Endothelial cell of umbilical vein (primary cell): ENCODE measurements around the gene CABLES1. TPM values are rescaled to one million over a fixed set of nuclear protein-coding genes. Genes with fewer than 3 reads are reported as not detected.

Experiments used
- BruUV-seq: library from RNA; stranded (reverse); fragments of 400-500 nt; replicated peaks from 2 replicates; lab custom pipeline; 2021; lab: Mats Ljungman, UMichigan
- CTCF ChIA-PET: fragments of 300-600, 350-600 bp; sonication (Branson Sonifier 250); formaldehyde crosslinking; loops from one replicate; lab custom pipeline; 2021; ENCODE audit warnings: antibody characterized with exemption, inconsistent platforms; lab: Charles Lee
- POLR2A ChIA-PET: fragments of 300-600, 350-600 bp; sonication (Branson Sonifier 250); formaldehyde crosslinking; loops from one replicate; lab custom pipeline; 2021; ENCODE audit warnings: antibody characterized with exemption, inconsistent platforms; lab: Charles Lee
- DNase-seq: peaks from one replicate; pipeline ENCODE4 v3.0.0-alpha.2; 2011; ENCODE audit warnings: low read depth, low spot score
- FAIRE-seq: peaks from 2 replicates; lab custom pipeline; 2011; peaks lifted over from hg19 to GRCh38; lab: Jason Lieb, UNC
- H2AFZ ChIP-seq: 2 replicates; pipeline ENCODE4 v1.6.0; 2012; ENCODE audit warnings: low read depth, low read length, control low read depth, inconsistent platforms
- H3K27ac ChIP-seq: 2 replicates; pipeline ENCODE4 v1.5.1; 2011; ENCODE audit warnings: low read depth, mild to moderate bottlenecking, control low read depth, low read length, moderate library complexity; ENCODE audit not compliant: insufficient read depth
- H3K27me3 ChIP-seq, 2 experiments: 2 replicates each; pipeline versions ENCODE4 v1.6.0 to v1.6.1; 2011; ENCODE audit warnings: low read length in 2 of 2, mixed read lengths in 1 of 2; ENCODE audit not compliant: control insufficient read depth in 2 of 2, insufficient read depth in 2 of 2
- H3K36me3 ChIP-seq, 2 experiments: 2 replicates in 1 of 2; 3 replicates in 1 of 2; pipeline ENCODE4 v1.5.1; 2011; ENCODE audit warnings: low read length in 2 of 2, mild to moderate bottlenecking in 1 of 2, moderate library complexity in 1 of 2; ENCODE audit not compliant: control insufficient read depth in 2 of 2, insufficient read depth in 2 of 2; ENCODE audit errors: extremely low read depth in 1 of 2
- H3K4me1 ChIP-seq: 3 replicates; pipeline ENCODE4 v1.5.1; 2011; ENCODE audit warnings: mild to moderate bottlenecking, low read length; ENCODE audit not compliant: control insufficient read depth, insufficient read depth; ENCODE audit errors: extremely low read depth
- H3K4me2 ChIP-seq: 2 replicates; pipeline ENCODE4 v1.6.1; 2011; ENCODE audit warnings: low read length, control low read depth, mixed read lengths; ENCODE audit not compliant: insufficient read depth
- H3K4me3 ChIP-seq, 3 experiments: fragments of 200-600 bp in 1 of 3; sonication (generic), shearing (Covaris generic) in 1 of 3; replicated peaks in 1 of 3; 2 replicates each; pipeline ENCODE4 v1.5.1; 2011 to 2016; ENCODE audit warnings: control low read depth in 3 of 3, low read length in 3 of 3, mild to moderate bottlenecking in 2 of 3, inconsistent platforms in 1 of 3, low read depth in 1 of 3, moderate library complexity in 1 of 3; ENCODE audit not compliant: insufficient read depth in 1 of 3
- H3K79me2 ChIP-seq: 2 replicates; pipeline ENCODE4 v1.6.0; 2012; ENCODE audit warnings: low read length, inconsistent platforms; ENCODE audit not compliant: control insufficient read depth, insufficient read depth
- H3K9ac ChIP-seq: replicated peaks from 2 replicates; pipeline ENCODE3; 2011; ENCODE audit warnings: low read length, control low read depth; ENCODE audit not compliant: insufficient read depth; ENCODE audit errors: extremely low read depth
- H3K9me1 ChIP-seq: replicated peaks from 3 replicates; pipeline ENCODE4 v1.6.0; 2011; ENCODE audit warnings: mild to moderate bottlenecking, low read length; ENCODE audit not compliant: control insufficient read depth, insufficient read depth; ENCODE audit errors: extremely low read depth
- H3K9me3 ChIP-seq: replicated peaks from 2 replicates; pipeline ENCODE4 v1.5.1; 2012; ENCODE audit warnings: low read length, inconsistent platforms; ENCODE audit not compliant: control insufficient read depth, insufficient read depth
- H4K20me1 ChIP-seq: replicated peaks from 2 replicates; pipeline ENCODE3; 2011; ENCODE audit warnings: mild to moderate bottlenecking, low read length; ENCODE audit not compliant: control insufficient read depth, insufficient read depth; ENCODE audit errors: extremely low read depth
- CTCF ChIP-seq, 2 donors: IDR thresholded peaks; 1 replicate in 1 of 2; 2 replicates in 1 of 2; pipeline ENCODE4 v1.5.1; 2011; ENCODE audit warnings: low read length in 2 of 2, mild to moderate bottlenecking in 2 of 2, moderate library complexity in 2 of 2, control low read depth in 1 of 2, inconsistent platforms in 1 of 2, low read depth in 1 of 2; ENCODE audit not compliant: insufficient read depth in 1 of 2; ENCODE audit errors: extremely low read depth in 1 of 2
- FOS ChIP-seq: IDR thresholded peaks from 2 replicates; pipeline ENCODE4 v1.6.1; 2011; ENCODE audit warnings: mild to moderate bottlenecking, low read length, moderate library complexity, borderline replicate concordance; ENCODE audit not compliant: insufficient read depth
- GATA2 ChIP-seq: IDR thresholded peaks from 2 replicates; pipeline ENCODE4 v1.7.0; 2011; ENCODE audit warnings: low read depth, mild to moderate bottlenecking, moderate library complexity, mixed read lengths, low read length; ENCODE audit not compliant: insufficient read length, insufficient read depth
- MAX ChIP-seq: IDR thresholded peaks from 2 replicates; pipeline ENCODE4 v1.6.1; 2011; ENCODE audit not compliant: insufficient read depth, insufficient read length
- MYC ChIP-seq: IDR thresholded peaks from one replicate; pipeline ENCODE4 v1.6.1; 2011; ENCODE audit warnings: mild to moderate bottlenecking, low read depth, low read length
- POLR2A ChIP-seq: IDR thresholded peaks from 2 replicates; pipeline ENCODE4 v1.6.1; 2012; ENCODE audit warnings: low read depth, mild to moderate bottlenecking, control low read depth, low read length
- dilution Hi-C: fragments of 300-500 bp; cut with MboI; formaldehyde crosslinking; loops from one replicate; pipeline ENCODE4 v1.15.0; 2019; ENCODE audit warnings: low sequenced_read_pairs; ENCODE audit not compliant: extremely low pct_ligation_motif_present
- intact Hi-C: fragments of 100-400 bp; cut with micrococcal nuclease; formaldehyde crosslinking; loops from one replicate; pipeline ENCODE4 v1.10.0; 2022
- polyA plus RNA-seq, 4 experiments: library from polyadenylated mRNA; depleted of rRNA in 3 of 4; stranded (reverse) in 3 of 4; unstranded in 1 of 4; fragments of >200 nt; gene quantifications; 2 replicates each; pipeline versions ENCODE4 v1.2.1 to v1.2.3, GENCODE V29; 2011 to 2012; ENCODE audit warnings: missing spikeins in 1 of 4
- total RNA-seq: library from RNA; stranded (reverse); gene quantifications from 2 replicates; pipeline ENCODE4 v1.2.3, GENCODE V29; 2021

CABLES1 gene
- total and polyA plus RNA-seq, 2 donors (not counting 3 experiments of a cell fraction or from before 2014, with no cell fraction given), result 40.2 to 71.1 TPM

- Histone ChIP-seq H3K4me2 (no peak overlapping the region), H3K9me3 (no peaks in the 10 kb centered on the region), H4K20me1 (no peaks in the 10 kb centered on the region), H2AFZ (no peak overlapping the region), H3K9me1 (no peaks in the 10 kb centered on the region), H3K9ac (no peak overlapping the region), H3K27ac (no peak overlapping the region), H3K36me3 (peaks cover 2 to 3% of the 10 kb centered on the region in 2 experiments), H3K27me3 (no peaks in the 10 kb centered on the region), H3K79me2 (peaks cover 73% of the 10 kb centered on the region), H3K4me1 (peaks cover 27% of the 10 kb centered on the region), H3K4me3 (no peak overlapping the region)
- ChIA-PET POLR2A (no interaction called here), CTCF (interaction anchor here (1.0 to 2.5 kb wide), 4 partner anchors 11 to 268 kb away, joined by 3 to 6 read pairs (median 4); no protein-coding TSS in a partner anchor)
- no TSS peak for BruUV-seq
- TF ChIP-seq MYC, result no peak
- TF ChIP-seq CTCF (IDR thresholded peaks at IDR 0.05; ENCODE audit: extremely low read depth in 1 of 2, insufficient read depth in 1 of 2, low read depth in 1 of 2, low read length in 2 of 2), result no peak
- TF ChIP-seq FOS, result no peak
- no peak for TF ChIP-seq MAX
- TF ChIP-seq GATA2, result no peak
- TF ChIP-seq POLR2A, result no peak
- FAIRE-seq (no peak), DNase-seq (no peak)
- intact Hi-C loops, result no loop called here
- dilution Hi-C loops, result no loop called here
Observed at GRCh38 chr18:23143815-23144261, 8.6 kb downstream of the CABLES1 start.
